ENCODE results near the gene POC1B.

Gene POC1B

DNA sequence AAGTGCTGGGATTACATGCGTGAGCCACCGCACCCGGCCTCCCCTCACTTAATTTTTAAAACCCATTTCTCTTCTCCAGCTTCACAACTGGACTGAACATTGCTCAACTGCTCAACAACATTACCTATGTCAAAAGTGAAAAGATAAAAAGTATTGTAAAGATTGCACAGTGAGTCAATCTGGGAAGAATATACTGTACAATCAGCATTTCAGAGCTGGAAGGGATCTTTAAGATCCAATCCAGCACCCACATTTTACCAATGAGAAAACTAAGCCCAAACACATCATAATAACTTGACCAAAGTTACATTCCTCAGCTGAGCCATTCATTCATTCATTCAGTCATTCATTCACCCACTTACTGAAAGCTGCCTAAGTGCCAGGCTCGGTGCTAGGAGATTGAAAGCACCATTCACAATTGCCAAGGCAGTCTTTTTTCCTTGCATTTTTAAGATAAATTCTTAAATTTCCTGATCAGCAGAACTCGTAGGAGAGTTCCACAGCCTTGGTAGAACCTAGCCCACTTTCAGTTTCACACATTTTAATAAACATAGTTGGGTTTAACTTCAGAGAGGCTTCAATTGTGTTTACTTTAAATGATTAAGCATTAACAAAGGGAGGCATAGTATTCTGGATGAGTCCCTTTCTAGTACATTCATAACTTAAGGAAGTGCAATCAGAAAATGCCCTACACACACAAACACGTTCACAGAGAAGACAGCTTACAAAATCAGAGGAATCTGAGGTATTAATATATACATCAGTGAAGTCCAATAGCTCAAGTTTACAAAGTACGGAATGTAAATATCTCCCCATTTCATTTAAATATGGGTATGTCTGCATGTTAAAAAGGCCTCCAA, 4.3 kb downstream of the POC1B start:
- TF ChIP-seq, protein P1, sequence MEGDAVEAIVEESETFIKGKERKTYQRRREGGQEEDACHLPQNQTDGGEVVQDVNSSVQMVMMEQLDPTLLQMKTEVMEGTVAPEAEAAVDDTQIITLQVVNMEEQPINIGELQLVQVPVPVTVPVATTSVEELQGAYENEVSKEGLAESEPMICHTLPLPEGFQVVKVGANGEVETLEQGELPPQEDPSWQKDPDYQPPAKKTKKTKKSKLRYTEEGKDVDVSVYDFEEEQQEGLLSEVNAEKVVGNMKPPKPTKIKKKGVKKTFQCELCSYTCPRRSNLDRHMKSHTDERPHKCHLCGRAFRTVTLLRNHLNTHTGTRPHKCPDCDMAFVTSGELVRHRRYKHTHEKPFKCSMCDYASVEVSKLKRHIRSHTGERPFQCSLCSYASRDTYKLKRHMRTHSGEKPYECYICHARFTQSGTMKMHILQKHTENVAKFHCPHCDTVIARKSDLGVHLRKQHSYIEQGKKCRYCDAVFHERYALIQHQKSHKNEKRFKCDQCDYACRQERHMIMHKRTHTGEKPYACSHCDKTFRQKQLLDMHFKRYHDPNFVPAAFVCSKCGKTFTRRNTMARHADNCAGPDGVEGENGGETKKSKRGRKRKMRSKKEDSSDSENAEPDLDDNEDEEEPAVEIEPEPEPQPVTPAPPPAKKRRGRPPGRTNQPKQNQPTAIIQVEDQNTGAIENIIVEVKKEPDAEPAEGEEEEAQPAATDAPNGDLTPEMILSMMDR (IDR thresholded peaks at IDR 0.05): no peak

DNA sequence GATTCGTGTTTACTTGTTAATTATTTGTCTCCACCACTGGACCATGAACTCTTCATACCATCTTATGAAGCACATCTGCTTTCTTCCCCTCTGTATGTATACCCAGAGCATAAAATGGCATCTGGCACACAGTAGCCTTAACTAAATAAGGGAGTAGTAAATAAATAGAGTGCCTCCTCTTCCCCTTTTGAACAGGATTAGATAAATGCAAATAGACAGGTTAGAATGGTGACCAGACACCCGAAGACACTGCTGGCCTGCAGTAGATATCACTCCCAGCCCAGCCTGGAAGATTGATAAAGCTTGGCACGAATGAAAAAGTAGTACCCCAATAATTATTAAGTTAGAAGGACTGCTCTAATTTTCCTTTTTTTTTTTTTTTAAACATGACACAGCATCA, 8.1 kb downstream of the POC1B start:
- TF ChIP-seq, protein P1 (IDR thresholded peaks at IDR 0.05): no peak

DNA sequence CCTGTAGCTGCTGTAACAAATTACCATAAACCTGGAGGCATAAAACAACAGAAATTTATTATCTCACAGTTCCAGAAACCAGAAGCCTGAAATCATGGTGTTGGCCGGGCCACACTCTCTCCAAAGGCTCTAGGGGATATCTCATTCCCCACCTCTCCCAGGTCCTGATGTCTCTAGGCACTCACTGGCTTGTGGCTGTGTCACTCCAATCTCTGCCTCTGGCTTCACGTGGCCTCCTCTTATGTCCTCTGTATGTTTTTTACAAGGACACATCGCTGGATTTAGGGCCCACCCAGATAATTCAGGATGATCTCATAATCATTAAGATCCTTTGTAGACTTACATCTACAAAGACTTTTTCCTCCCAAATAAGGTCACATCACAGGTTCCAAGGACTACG, 9.2 kb downstream of the POC1B start:
- TF ChIP-seq, protein P1 (IDR thresholded peaks at IDR 0.05): no peak

DNA sequence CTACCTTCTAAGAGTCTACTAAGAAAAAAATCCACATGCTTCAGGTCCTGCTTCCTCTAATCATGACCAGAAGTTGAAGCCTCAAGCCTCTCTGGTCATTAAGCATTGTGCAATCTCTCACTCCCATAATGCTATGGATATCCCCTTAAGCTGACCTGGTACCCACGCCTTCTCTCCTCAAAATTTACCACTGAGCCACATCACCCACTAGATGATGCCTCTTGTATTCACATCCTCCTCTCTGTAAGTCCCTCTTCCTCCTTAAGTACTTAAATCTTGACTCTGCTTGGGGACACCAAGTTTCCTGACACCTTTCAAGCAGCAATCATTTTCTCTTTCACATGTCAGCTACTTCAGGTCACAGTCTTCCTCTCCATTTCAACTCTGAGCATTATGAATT, 11.1 kb downstream of the POC1B start:
- TF ChIP-seq, protein P1 (IDR thresholded peaks at IDR 0.05): no peak

DNA sequence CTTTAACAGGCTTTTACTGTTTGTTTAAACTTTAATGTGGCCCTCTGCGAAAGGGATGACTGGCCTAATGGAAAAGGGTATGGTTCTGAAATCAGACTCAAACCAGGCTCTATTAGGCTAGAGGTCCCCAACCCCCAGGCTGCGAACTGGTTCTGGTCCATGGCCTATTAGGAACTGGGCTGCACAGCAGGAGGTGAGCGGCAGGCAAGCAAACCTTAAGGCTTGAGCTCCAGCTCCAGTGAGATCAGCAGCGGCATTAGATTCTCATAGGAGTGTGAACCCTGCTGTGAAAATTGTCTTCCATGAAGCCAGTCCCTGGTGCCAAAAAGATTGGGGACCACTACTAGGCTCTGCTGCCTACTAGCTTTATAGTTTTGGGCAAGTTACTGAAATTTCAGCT, 12.3 kb downstream of the POC1B start:
- TF ChIP-seq, protein P1 (IDR thresholded peaks at IDR 0.05): no peak

GRCh38 chr12:89507015-89507824, 18.6 kb downstream of the POC1B start:
- TF ChIP-seq, protein P1 (IDR thresholded peaks at IDR 0.05): no peak

GRCh38 chr12:89506050-89506449, 19.8 kb downstream of the POC1B start:
- TF ChIP-seq, protein P1 (IDR thresholded peaks at IDR 0.05): no peak
